Uterus (tissue), 4 donors: ENCODE measurements around the gene SUPT6H. TPM values are rescaled to one million over a fixed set of nuclear protein-coding genes. Genes with fewer than 3 reads are reported as not detected.

ENCODE experiments used
- DNase-seq, 2 donors: peaks; one replicate each; pipeline ENCODE4 v3.0.0-alpha.2; 2019 to 2020
- H3K27ac ChIP-seq, 2 donors: fragments of 200-600 bp; sonication (generic); 1 replicate in 1 of 2; 2 replicates in 1 of 2; pipeline ENCODE4 v1.5.1; 2016 to 2018
- H3K27me3 ChIP-seq, 2 donors: fragments of 200-600 bp; sonication (generic); one replicate each; pipeline ENCODE4 v1.5.1; 2018 to 2019; ENCODE audit warnings: control low read depth in 1 of 2
- H3K36me3 ChIP-seq, 2 donors: fragments of 200-600 bp; sonication (generic); one replicate each; pipeline ENCODE4 v1.5.1; 2019; ENCODE audit warnings: control low read depth in 1 of 2
- H3K4me1 ChIP-seq, 2 donors: fragments of 200-600 bp; sonication (generic); one replicate each; pipeline ENCODE4 v1.5.1; 2018 to 2019; ENCODE audit warnings: control low read depth in 1 of 2
- H3K4me3 ChIP-seq, 2 donors: fragments of 200-600 bp; sonication (generic); 1 replicate in 1 of 2; 2 replicates in 1 of 2; pipeline ENCODE4 v1.5.1; 2018 to 2019; ENCODE audit warnings: mild to moderate bottlenecking in 1 of 2
- H3K9me3 ChIP-seq, 2 donors: fragments of 200-600 bp; sonication (generic); one replicate each; pipeline ENCODE4 v1.5.1; 2019; ENCODE audit warnings: control low read depth in 1 of 2
- CTCF ChIP-seq, 4 experiments: fragments of 200-600 bp in 2 of 4; fragments of 450-650 bp in 2 of 4; sonication (generic) in 2 of 4; IDR thresholded peaks; one replicate each; pipeline ENCODE4 v1.5.1; 2016 to 2019; ENCODE audit warnings: antibody characterized with exemption in 4 of 4, mild to moderate bottlenecking in 2 of 4, moderate library complexity in 1 of 4
- POLR2A ChIP-seq, 2 donors: fragments of 450-650 bp; IDR thresholded peaks; one replicate each; pipeline ENCODE4 v1.6.1; 2016; ENCODE audit warnings: antibody characterized with exemption in 2 of 2, mild to moderate bottlenecking in 1 of 2, moderate library complexity in 1 of 2
- intact Hi-C: fragments of 100-400 bp; cut with DNase I; formaldehyde crosslinking; loops from one replicate; pipeline ENCODE4 v1.15.1; 2023; ENCODE audit warnings: low total_unique reads
- total RNA-seq, 4 donors: library from RNA; depleted of rRNA in 3 of 4; stranded (reverse); fragments of >200 nt in 3 of 4; gene quantifications; one replicate each; pipeline versions ENCODE4 v1.1.0 to v1.2.4, GENCODE V29; 2014 to 2023
- donor health status: DM: yes; HTN: yes; CAD: no.

The SUPT6H gene
- 10 to 100 TPM; 15.3 to 84.5 (median 47.5) TPM for total RNA-seq

GRCh38 chr17:28661635-28662526 is at the start of gene SUPT6H, which contains the start of gene SDF2:
SUPT6H (plus strand) TSS chr17:28662205; CDS start chr17:28673402, 11,197 bp downstream.
SDF2 (minus strand) TSS chr17:28661906; CDS start chr17:28661876, 30 bp downstream.
- TF ChIP-seq CTCF (IDR thresholded peaks at IDR 0.05) (peak in 1 of 4 experiments; percentile 4), POLR2A (IDR thresholded peaks at IDR 0.05) (peak; percentile 67 to 89)
- intact Hi-C loops: no loop called here

GRCh38 chr17:28612531-28612930 is 49.5 kb upstream of the SUPT6H start:
- intact Hi-C loops: loop anchor here (10.0 kb wide), 1 partner anchor 68 kb away; no protein-coding TSS in a partner anchor
- DNase-seq: no peak
- no peaks in the 10 kb centered on the region for H3K27me3 ChIP-seq
- H3K27ac ChIP-seq: no peak overlapping the region
- no peaks in the 10 kb centered on the region for H3K4me1 ChIP-seq
- no peaks in the 10 kb centered on the region for H3K36me3 ChIP-seq
- no peak for TF ChIP-seq CTCF (IDR thresholded peaks at IDR 0.05)
- TF ChIP-seq POLR2A (IDR thresholded peaks at IDR 0.05): no peak
- H3K9me3 ChIP-seq: no peaks in the 10 kb centered on the region
- H3K4me3 ChIP-seq: no peak overlapping the region

More at GRCh38 chr17:28661635-28662526, at the start of gene SUPT6H, which contains the start of gene SDF2:
- DNase-seq: peak; percentile 88 to 90
- Histone ChIP-seq H3K4me3 (peak within 1 kb of the TSS; percentile 72 to 99), H3K27me3 (no peaks in the 10 kb centered on the region), H3K9me3 (no peaks in the 10 kb centered on the region), H3K4me1 (peaks cover 0 to 12% of the 10 kb centered on the region in 2 donors), H3K27ac (peak within 1 kb of the TSS; percentile 96 to 98), H3K36me3 (no peaks in the 10 kb centered on the region)

GRCh38 chr17:28612936-28613872 is 48.8 kb upstream of the SUPT6H start:
- H3K27ac ChIP-seq: no peak overlapping the region
- intact Hi-C loops: loop anchor here (10.0 kb wide), 1 partner anchor 68 kb away; no protein-coding TSS in a partner anchor
- H3K4me3 ChIP-seq: no peak overlapping the region
- no peaks in the 10 kb centered on the region for H3K27me3 ChIP-seq
- H3K4me1 ChIP-seq: no peaks in the 10 kb centered on the region
- peak in 1 of 2 donors; percentile 26 for DNase-seq
- no peaks in the 10 kb centered on the region for H3K9me3 ChIP-seq
- TF ChIP-seq POLR2A (IDR thresholded peaks at IDR 0.05) (no peak), CTCF (IDR thresholded peaks at IDR 0.05) (peak; percentile 41 to 58 (median 52))
- no peaks in the 10 kb centered on the region for H3K36me3 ChIP-seq

- Histone ChIP-seq H3K4me3 (no peak within 1 kb of the TSS), H3K27me3 (no peaks in the 10 kb centered on the region), H3K4me1 (no peaks in the 10 kb centered on the region), H3K36me3 (no peaks in the 10 kb centered on the region), H3K9me3 (no peaks in the 10 kb centered on the region), H3K27ac (no peak within 1 kb of the TSS)
- no peak for TF ChIP-seq CTCF (IDR thresholded peaks at IDR 0.05)
- no peak for TF ChIP-seq POLR2A (IDR thresholded peaks at IDR 0.05)
- no peak for DNase-seq
- intact Hi-C loops: loop anchor here (10.0 kb wide), 1 partner anchor 69 kb away; no protein-coding TSS in a partner anchor
Observed at GRCh38 chr17:28613931-28614381, 48.0 kb upstream of the SUPT6H start, which contains the start of gene RSKR. RSKR (minus strand) TSS chr17:28614185; CDS start chr17:28614161, 24 bp downstream.
